ENCODE data around the gene ITGB1BP1.
A peak's percentile ranks its signal among the peaks of the same experiment; 100 is the strongest.

Gene ITGB1BP1

DNA sequence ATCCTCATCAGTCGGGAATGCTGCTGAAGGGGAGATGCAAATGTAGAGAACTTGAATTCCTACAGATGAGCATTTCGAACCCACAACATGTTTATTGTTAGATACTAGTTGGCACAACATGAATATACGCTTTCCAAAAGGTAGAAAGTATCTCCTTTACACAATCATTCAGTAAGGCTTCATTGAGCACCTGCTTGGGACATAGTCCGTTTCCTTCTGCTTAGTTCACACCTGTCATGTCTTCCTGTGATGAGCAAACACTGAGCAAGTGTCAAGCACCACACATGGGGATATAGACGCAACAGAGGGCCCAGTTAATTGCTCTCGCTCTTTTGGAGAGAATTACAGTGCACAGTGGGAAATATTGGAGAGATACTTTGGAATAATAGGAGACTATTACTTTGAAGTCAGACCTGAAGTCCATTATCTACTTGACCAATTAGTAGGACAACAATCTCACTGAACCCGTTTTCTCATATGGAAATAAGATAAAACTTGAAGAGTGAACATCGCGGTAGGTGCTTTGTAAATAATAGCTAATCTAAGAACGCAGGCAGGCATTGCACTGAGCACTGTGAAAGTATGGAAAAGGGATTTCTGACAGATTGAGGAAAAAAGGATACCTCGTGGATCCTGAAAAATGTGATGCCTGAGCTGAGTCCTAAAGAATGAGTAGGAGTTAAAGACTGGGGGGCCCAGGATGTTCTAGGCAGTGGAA, 1.3 kb upstream of the ITGB1BP1 start:
- no peak for DNase-seq

DNA sequence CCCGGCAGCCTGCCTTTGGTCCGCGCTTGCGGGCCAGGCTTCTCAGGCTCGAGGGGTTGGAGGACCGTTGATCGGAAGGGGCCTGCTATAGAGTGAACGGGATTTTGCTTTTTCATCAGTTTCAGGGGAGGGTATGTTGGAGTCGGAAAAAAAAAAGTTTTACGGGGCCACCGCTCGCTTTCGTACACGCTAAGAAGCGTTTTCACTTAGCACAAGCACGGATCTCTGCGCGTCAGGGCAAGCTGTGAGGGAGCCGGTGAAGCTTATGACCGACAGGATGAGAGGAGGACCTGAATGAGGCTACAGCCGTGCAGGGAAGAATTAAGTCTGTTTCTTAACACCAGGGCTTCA, 569 bp upstream of the ITGB1BP1 start:
- no peak for DNase-seq

DNA sequence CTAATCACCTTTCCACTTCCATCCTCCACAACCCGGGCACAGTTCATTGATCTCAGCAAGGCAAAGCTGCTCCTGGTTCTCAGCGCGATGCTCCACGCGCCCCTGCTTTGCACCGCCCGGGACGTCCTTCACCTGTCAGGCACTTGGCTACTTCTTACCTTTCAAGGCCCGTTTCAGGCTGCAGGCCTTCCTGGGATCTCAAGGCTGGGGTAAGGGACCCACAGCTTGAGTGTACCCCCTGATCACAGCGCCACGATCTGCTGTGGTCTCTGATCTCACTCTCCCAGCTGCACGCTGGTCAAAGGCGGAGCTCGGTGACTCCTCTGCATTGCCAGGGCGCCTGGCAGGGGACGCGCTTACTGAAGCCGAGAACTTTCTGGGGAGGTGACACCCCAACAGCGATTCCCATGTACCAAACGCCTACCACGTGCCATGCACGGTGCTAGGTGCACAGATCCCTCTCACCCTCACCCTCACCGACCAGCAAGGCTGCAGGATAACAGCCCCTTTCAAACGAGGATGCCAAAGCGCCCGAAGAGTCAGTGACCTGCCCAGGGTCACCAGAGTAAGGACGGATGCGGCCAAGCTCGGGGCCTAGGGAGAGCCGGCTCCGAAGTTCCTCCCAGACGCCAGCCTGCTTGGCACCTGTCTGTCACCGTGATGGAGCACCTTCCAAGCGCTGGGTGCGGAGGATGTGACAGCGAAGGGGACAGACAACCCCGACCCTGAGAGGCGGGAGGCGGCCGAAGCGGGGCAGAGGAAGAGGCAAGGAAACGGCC, 818 bp downstream of the ITGB1BP1 start:
- DNase-seq: peak; percentile 55

DNA sequence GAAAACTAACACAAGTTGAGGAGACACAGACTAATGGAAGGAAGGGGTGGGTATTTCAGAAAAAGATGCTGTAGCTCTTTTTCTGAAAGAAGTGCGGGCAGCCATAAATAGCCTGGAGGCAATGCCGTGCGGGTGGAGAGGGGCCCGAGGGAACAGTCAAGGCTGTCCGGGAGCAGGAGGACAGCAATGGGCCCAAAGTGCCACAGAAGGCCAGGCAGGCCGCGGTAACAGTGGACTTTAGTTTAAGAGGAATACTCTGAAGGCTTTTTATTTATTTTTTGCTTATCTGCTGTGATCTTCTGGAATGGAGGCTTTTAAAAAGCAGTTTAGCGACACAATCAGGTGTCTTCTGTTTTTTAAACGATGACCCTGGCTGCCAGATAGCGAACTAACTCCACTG, 2.8 kb downstream of the ITGB1BP1 start:
- no peak for DNase-seq

DNA sequence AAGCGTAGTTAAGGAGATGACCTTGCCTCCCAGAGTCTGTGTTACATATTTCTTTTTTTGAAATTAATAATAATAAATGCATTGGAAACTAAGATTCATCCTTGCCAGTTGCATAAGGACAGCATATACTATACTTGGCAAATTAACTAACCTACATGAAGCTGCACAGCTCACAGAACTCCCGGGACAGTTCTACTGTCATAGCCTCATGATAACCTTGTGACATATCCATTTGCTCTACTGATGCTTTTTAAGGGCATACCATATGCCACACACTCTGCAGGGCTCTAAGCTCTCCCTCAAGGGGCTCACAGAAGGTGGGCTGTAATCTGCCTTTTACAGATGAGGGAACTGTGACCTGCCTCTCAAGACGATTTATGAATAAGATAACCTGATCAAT, 3.8 kb downstream of the ITGB1BP1 start:
- DNase-seq: no peak

DNA sequence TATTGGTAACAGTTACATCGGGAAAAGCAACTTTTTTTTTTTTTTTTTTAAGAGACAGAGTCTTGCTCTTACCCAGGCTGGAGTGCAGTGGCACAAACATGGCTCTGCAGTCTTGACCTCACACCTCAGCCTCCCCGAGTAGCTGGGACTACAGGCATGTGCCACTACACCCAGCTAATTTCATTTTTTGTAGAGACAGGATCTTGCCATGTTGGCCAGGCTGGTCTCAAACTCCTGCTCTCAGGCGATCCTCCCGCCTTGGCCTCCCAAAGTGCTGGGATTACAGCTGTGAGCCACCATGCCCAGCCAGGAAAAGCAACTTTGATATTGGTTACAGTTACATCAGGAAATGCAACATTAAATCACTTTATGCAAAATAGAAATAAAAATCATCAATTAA, 4.6 kb downstream of the ITGB1BP1 start:
- no peak for DNase-seq

DNA sequence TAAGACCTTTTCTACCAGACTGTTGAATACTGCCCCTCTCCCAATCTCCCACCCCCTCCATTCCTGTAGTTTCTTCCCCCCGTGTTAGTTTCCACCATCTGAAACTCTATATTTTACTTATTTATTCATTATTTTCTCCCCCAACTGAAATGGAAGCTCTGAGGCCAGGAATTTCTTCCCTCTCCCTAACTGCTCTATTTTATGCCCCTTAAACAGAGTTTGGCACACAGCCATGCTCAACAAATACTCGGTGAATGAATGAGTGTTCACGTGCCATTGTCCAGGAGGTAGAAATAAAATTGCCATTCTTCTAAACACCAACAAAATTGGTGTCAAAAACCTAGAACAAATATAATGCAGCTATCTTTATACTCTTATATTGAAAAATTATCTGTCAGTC, 5.6 kb downstream of the ITGB1BP1 start:
- no peak for DNase-seq

DNA sequence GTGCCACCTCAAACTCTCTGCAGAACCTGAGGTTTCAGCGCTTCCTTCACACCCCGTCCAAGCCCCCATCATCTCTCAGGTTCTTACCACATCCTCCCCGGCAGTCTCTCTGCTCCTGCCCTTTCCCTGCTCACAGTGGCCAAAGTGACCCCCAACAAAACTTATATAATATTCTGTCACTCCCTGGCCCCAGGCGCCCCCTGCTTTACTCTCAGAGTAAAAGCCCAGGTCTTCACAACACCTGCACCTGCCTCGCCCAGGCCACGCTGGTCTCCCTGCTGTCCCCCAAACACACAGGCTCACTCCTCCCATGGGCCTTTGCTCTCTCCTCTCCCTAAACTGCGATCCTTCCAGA, 6.4 kb downstream of the ITGB1BP1 start:
- no peak for DNase-seq

DNA sequence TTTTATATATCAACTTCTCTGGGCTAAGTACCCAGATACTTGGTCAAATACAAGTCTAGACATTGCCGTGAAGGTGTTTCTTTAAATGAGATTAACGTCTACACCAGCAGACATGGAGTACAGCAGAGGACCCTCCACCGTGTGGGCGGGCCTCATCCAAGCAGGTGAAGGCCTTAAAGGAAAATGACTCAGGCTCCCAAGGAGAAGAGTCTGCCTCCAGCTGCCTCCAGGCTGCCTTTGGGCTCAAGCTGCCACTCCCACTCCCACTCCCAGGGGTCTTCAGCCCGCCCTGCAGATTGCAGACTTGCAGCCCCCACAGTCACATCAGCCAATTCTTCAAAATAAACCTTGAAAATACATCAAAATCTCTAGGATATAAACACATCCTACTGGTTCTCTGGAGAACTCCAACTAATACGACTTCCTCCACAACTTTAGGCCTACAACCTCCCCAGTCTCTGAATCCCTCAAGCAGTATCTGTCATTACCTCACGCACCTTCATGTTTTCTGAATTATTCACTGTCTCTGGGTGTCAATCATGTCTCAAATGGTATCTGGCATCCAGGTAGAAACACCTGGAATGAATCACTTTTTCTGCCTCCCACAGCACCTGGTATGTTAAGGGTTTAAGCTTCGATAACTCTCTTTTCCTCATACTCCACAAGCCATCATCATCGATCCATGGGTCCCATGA, 6.9 kb downstream of the ITGB1BP1 start:
- DNase-seq: no peak

DNA sequence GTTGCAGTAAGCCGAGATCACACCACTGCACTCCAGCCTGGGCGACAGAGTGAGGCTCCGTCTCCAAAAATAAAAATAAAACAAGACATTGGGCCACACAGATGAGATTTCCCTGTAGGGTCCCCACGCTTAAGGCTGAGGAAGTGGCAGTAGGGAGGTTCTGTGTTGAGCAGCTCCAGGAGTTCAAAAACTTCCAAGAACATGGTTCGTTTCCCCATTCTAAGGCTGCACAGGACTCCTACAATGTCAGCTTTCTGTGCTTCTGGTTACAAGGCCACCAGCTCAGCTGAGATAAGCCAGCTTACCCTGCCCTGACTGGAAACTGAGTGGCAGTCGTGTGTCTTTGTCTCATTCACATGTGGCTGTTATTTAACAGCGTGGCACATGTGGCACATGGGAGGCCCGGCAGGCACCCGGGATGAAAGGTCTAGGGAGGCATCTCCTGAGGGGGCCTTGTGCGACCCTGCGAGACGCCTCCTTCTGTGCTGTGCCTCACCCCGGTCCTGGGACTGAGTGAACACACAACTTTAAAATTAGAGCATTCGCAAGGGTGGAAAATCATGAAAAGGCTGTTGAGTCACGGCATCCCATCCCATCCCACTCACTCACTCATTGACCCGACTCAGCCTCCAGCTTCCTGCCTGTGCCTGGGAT, 7.7 kb downstream of the ITGB1BP1 start:
- no peak for DNase-seq

DNA sequence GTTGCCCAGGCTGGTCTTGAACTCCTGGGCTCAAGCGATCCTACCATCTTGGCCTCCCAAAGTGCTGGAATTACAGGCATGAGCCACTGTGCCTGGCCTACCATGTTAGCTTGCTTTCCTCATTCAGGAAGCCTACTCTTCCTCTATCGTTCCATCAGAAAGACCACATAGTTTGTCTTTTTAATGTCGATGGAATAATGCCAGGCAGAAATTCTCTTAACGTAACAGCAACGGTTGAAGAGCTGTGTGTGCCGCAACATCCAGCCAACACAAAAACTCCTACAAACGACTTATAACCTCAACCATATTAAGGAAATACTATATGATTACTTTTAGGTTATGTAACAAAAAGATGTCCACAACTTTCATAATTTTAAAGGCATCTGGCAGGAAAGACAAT, 10.5 kb downstream of the ITGB1BP1 start:
- no peak for DNase-seq

DNA sequence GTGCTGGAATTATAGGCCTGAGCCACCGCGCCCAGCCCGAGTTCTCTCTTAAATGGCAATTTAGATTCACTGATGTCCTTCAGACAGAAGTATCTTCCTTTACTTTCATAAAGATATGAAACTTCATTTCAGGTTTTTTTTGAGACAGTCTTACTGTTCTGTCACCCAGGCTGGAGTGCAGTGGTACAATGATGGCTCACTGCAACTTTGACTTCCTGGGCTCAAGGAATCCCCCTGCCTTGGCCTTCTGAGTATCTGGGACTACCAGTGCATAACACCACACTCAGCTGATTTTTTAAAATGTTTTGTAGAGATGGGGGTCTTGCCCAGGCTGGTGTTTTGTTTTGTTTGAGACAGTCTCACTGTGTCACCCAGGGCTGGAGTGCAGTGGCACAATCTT, 13.2 kb downstream of the ITGB1BP1 start:
- DNase-seq: no peak

DNA sequence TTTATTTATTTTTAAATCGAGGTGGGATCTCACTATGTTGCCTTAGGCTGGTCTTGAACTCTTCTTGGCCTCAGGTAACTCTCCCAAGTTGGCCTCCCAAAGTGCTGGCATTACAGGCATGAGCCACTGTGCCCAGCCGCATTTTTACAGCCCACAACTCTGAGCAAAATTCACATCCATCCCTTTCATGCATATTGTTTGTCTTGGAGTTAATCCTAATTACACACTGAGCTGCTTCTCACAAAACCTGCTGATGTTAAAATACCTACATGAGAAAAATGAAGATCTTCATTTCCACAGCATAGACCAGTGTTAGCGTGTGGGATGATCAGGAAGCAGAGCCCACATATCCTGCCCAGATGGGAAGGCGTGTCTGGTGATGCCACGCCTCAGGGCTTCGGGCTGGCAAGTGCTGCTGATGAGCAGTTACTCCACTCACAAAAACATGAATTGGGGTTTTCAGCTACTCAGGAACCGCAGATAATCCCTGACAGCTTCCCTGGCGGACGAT, 14.6 kb downstream of the ITGB1BP1 start:
- DNase-seq: no peak

DNA sequence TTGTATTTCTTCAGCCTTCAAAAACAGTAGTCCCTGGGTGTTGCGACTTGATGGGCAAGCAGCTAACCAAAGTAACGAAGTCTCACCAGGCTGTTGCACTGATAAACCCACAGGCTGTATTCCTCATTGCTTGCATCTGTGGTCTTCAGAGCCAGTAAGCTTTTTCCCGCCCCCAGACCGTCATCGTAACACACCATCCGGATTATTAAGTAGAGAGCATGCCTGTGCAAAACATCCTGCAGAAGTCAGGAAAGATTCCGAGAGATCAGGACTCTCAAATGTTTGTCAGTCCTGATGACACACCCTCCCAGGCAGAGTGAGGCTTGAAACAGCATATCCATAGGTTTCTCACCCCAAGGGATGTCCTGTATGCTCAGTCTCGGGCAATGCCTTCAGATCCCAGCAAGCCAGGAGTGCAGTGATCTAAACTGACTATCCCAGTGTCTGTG, 15.9 kb downstream of the ITGB1BP1 start:
- DNase-seq: no peak

DNA sequence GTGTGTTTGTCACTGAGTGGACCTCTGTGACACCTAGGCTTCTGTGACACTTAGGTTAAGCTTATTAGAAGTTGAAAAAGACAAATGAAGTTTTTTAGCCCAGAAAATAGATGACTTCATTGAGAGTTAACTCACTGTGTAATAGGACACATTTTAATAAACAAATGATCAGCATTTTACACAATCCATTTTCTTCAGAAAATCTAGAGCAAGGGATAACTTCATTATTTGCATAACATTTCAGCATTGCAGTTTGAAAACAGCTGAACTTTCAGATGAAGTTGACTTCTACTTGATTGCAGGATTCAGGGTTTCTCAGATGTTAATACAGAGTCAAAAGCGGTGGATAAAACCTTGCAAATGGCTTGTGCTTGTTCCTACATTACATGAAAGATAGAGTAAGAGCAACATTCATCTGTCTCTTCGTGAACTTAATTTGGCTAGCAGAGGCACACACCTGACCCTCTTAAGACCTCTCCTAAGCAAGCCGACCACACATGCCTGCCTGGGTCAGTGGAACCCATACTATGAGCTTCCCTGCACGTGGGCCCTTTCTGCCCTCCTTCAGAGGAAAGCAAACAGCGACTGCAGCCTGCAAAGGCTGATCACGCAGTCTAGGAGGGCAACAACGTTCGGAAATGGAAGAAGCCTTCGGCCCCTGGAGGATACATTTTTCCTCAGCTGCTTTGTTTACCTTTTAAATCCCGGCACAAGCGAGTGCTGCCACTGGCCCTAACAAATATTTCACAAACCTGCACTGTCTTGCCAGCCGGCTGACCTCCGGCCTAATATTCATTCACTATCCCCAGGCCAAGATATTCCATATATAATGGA, 16.6 kb downstream of the ITGB1BP1 start:
- DNase-seq: no peak

DNA sequence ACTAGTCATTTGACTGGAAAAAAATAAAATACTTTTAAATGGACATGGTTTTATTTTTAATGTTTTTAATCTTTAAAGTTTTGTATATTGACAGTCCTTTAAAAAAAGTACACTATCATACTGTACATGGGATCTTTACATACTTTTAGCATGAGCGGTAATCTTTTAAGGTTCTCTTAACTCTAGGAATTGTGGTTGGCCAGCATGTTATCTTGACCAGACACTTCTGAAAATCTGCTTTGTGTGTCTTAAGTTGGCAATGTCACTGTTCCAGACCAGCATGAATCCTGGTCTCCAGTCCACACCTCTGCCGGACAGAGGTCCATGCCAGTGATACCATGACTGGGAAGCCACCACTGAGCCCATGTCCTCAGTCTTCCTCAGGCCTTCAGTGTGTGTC, 17.7 kb downstream of the ITGB1BP1 start:
- no peak for DNase-seq

DNA sequence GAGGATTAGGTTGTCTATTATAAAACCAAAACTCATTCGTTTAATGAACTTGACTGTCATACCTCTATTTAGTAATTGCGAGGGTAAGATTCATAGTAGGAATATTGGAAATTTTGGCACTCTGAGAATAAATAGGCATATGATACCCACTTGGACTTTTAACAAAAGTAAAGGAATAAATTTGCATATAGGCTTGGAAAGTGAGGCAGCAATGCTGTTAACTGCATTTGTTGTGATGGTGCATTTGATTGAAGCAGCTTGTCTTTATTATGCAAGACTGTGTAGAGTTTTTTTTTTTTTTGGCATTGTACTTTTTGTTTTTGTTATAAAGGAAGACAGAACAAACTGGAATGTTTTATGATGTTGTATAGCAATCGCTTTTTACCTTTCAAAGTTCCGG, 18.9 kb downstream of the ITGB1BP1 start:
- no peak for DNase-seq

DNA sequence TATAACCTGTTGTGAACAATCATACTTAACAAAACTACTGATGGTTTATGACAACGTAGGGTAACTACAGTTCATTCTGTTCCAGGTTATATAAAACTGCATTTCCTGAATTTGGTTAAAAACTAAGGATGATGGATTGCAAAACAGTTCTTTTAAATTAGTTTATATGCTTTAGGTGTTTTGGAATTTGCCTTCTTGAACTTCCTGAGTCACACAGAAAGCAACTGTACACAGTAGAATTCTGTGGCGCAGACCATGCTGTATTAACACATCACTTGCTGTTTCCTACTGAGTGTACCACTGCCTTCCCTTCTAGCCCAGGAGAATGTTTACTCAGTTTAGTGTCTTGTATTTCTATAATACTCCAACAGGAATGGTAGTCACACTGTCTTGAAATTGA, 19.4 kb downstream of the ITGB1BP1 start:
- DNase-seq: no peak

DNA sequence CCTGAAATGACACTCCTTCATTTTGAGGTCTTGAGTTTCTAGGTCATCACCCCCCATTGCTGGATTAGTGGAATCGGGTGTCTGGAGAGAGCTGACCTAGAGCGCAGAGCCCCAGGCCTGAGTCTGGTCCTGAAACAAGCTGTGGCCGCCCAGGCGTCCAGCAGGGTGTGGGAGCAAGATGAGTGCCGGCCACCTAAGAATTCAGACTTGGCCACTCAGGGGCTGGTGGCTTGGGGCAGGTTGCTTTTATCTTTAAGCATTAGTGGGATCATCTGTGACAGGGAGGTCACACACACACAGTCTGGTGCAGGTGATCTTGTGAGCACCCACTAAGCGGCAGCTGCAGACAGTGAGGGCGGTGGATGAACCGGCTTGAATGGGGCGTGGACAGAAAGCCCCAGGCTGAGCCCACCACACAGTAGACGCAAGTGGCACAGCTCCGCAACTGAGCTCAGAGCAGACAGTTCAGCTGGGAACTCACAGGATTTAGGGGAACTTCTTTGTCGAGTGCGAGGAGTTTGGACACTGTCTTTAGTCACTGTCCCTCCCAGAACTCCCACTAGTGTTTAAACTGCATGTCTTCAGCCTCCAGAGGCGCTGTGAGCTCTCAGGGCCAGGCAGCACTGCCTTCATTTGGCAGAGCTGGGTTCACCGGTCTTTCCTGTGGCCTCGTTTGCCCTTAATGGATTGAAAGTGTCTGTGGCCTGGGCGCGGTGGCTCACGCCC, 21.5 kb downstream of the ITGB1BP1 start:
- DNase-seq: no peak

DNA sequence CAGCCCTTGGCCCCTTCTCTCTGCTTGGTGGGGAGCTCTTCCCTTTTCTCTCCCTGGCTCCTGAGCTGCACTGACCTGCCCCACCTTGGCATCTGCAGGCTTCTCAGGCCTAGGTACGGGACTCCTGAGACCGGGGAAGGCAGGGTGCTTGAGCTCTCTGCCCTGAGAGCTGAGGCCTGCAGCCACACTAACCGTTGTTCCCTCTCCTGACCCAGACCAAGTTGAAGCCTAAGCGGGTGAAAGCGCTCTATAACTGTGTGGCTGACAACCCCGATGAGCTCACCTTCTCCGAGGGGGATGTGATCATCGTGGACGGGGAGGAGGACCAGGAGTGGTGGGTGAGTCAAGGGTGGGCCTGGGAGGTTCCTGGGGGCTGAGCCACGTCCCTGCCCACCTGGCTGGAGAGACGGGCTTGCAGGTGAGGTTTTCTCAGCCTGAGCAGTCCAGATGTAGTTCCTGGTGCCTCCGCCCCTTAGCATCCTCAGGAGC, 22.2 kb downstream of the ITGB1BP1 start:
- DNase-seq: no peak

DNA sequence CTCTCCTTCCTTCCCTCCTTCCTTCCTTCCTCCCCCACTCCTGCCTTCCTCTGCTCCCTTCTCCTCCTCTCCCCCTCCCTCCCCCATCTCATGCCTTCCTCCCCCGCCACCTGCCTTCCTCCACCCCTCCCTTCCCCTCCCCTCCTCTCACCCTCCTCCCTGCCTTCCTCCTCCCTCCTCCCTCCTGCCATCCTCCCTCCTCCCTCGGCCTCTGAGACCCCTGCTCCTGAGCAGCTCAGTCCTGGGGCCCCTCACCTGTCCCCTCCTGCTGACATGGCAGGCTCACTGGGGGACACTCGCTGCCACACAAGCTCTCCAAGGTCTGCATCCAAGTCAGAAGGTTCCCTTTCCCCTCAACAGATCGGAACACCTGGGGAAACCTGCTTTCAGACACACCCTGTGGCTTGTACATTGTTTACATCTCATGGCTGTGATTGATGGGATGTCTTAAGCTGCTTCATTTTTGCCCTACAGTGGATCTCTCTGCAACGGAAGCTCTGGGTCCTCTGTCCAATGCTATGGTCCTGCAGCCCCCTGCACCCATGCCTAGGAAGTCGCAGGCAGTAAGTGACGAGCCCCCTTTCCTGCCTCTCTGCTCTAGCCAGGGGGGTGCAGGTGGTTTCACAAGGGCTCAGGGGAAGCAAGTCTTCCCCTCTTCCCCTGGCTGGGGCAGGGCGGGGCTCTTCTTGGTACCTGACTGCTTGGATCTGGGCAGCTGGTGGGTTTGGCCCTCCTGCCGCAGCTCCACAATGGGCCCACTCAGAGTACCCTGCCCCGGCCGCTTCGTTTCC, 22.9 kb downstream of the ITGB1BP1 start:
- DNase-seq: no peak

All from right forelimb (tissue), 1 donor.